IPS DF 4.7 (cell line): ENCODE data around the gene CST9L.

Experiments
- DNase-seq: peaks from one replicate; pipeline ENCODE4 v3.0.0-alpha.2; 2013; ENCODE audit warnings: low spot score; ENCODE audit errors: extremely low read depth

Gene CST9L

DNA sequence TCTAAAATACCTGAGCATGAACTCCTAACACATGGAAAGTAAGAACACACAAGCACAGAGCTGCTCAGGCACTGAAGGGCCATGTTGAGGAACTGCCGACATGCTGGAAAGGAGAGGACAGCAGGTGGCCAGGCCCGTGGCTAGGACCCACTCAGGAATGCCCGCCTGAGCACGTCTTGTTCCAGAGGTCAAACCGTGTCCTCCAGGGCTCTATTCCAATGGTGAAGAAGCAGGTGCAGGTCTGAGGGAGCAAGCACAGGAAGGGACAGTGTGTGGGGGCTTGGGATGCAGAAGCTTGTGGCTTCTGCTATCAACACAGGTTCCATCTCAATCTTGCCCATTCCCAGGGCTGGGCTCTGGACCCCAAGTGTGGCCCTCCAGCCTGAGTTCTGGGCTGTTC, 20.7 kb downstream of the CST9L start:
- DNase-seq = no peak

DNA sequence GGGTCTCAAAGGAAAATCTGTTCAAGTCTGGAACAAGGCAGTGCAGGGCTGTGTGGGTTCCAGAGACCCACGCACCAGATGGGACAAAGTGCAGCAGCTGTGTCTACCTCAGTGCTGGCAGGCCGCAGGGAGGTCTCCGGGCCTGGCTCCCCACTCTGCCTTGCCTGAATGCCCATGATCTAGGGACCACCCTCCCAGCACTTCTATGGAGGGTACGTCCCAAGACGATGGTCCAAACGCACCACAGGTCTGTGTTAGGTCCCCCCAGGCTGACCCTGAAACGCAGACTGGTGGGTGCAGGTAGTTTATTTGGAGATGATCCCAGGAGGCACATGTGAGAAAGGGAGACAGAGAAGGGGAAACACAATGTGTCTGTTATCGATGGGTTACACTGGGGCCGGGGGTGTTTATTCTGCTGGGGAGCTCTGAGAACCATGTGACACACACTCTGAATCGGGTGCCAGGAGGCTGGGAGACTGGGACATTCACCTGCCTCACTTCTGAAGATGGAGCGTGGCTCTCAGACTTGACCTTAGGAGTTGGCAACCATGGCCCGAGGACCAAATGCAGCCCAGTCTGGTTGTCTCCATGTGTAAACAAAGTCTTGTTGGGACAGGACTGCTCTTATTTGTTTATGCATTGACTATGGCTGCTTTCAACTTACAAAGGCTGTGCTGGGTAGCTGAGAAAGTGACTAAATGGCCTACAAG, 21.7 kb downstream of the CST9L start:
- DNase-seq = no peak

DNA sequence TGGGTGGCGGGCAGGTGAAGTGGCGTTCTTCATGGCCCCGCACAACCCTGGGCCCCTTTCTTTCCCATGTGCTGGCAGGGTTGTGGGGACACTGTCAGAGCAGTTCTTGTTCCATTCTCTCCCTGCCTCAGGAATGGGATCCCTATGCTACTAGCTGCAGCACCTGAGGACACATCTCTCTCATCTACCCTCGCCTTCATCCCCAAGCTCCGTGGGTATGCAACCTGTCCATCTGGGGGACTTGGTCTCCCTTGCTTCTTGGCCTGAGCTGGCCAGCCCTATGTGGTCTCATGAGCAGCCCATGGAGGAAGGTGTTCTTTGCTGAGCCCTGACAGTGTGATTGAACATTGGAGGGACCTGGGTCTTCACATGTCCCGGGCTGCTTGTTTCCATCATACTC, 24.2 kb downstream of the CST9L start:
- no peak for DNase-seq

DNA sequence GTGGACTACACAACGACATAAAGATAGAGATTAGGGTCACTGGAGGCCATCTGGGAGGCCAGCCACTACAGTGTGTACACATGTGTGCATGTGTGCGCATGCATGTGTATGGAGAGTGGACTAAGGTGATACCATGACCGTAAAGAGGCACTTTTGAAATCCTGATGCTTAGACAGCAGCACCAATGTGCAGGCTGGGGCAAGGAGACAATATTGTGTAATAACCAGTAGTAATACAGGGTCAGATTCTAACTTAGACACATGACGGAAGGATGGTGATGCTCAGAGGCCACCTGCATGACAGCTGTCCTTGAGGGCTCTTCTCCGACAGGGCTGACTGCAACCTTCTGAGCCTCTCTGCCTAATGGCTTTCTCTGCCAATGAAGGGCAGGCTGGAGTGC, 25.5 kb downstream of the CST9L start:
- DNase-seq = no peak

DNA sequence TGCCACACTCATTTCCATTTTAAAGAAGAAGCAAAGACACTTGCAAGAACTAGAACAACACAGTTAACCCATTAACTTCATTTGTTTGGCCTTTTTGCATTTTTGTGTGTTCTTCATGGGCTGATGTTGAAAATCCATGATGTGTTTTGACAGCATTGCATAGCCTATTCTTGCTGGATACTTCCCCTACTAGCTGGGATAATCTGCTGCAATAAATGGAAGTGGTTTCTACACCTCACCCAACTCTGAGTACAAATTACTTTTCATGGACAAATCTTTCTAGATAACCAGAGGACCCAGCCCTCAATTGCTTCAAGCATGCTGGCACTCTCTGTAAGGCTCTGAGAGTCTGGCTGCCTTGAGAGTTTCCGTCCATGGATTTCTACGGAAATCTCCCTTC, 26.5 kb downstream of the CST9L start:
- DNase-seq = no peak

DNA sequence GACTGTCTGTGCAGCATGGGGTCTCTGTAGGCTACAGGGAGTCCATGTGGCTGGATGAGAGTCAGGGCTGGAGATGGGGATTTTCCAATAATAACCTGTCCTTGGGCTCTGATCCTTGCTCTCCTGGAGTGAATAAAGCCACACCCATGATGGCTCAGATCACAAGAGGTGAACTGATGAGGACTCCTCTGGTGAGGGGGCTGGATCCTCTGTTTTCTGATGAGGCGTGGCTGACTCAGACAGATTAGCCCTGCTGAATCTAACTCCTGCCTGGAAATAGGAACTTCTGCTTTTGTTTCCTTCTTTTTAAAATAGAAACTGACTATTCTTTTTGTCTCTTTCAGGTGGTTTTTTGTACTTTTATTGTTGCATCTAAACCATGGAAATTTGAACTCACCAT, 27.0 kb downstream of the CST9L start:
- no peak for DNase-seq

DNA sequence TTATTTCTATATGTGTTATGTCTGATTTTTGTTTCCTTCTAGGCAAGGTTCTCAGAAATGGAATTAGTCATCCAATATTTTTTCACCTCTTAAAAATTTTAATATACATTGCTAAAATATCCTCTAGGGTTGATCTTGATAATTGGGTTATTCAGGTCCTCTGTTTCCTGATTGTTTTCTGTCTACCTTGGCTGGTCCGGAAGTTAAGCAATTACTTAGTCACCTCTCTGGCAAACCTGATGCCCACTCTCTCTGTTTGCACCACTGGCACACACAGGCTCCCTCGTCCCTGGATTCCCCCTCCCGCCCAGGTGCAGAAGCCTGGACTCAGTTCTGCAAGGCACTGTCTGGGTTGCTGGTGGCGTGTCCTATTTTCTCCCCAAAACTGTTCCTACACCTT, 27.7 kb downstream of the CST9L start:
- no peak for DNase-seq

DNA sequence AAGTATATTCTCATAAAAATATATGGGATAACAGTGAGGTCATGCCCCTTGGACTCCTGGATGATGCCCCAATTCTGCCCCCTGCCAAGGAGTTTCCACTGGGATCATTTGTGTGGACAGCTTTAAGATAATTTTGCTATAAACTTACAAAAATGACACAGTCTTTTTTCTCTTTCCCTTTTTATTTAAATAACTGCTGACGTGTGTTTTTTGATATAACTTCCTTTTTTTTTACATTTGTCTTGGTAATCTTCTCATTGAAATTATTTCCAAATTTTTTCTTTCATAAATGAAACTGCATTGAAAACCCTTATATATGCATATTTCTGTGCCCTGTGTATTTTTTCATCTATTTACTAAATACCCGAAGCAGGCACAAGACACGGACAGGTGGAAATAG, 31.3 kb downstream of the CST9L start:
- DNase-seq = no peak

DNA sequence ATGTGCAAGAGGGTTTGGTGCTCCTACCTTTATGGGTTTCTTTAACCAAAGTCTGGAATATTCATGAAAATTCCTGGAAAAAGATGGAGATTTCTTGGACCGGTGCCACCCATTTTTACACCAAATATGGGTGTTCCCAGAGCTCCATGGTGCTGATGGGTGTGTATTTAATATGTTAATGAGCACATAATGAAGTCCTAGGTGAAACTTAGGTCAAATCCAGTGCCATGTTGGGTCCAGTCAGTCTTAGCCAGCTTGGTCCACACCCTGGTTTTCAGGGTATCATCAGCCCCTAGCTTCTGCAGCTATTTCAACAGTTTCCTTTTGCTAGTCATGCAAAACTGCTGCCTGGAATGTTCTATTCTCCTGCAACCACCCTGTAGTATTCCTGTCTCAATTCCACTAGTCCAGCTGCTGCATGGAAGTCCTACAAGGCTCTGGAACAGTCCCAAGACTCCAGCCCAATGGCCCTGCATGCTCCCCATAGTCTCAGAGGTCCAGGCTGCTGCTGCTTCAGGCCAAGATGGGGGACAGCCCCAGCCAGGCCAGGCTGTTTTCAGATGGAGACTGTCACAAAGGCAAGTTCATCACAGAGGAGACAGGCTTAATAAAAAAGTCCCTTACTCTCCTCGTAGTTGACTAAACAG, 31.8 kb downstream of the CST9L start:
- no peak for DNase-seq

DNA sequence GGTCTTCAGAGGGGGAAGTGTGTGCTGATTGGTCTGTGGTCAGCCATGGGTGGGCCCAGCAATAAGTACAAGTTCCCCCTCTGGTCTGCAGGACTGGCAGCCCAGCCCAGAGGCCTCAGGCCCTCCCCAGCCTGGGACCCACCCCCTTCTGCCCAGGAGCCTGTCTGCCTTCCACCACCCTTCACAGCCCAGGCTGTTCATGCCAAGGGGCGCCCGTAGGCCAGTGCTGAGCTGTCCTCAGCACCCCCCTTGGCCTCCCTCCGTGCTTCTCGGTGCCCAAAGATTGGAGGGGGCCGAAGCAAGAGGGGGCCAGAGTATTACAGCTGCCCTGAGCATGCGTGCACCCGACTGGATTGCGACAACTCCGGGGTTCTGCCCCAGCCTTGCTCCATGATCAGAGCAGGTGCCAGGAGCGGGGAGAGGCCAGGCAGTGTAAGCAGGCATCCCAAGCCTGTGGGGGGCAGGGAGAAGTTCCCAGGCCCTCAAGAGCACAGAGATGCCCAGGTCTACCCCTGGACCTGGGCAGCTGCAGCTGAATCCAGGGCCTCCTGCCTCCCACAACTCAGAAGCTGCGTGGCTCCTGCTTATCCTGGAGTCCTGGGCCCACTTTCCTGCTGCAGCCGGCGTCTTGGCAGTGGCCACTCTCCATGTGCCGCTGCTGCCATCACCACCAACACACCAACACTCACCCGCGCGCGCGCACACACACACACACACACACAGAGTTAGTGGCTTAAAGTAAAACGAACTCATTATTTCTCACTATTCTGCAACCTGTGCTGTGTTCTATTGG, 33.3 kb downstream of the CST9L start:
- DNase-seq = no peak

DNA sequence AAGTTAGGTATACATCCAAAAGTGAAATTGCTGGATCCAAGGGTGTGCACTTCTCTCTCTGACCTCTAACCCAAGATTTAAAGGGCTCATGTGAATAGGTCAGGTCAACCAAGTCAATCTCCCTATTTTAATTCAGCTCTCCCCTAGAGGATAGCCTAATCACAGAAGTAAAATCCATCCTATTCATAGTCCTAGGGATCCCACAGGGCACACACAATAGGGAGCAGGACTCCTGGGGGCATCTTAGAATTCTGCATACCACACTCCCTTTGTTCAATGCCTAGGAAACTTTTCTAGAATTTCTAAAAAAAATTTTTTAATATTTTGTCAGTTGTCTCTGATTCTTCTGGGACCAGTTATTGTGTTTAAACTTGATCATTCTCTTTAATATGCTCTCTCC, 35.1 kb downstream of the CST9L start:
- DNase-seq = peak; percentile 51

DNA sequence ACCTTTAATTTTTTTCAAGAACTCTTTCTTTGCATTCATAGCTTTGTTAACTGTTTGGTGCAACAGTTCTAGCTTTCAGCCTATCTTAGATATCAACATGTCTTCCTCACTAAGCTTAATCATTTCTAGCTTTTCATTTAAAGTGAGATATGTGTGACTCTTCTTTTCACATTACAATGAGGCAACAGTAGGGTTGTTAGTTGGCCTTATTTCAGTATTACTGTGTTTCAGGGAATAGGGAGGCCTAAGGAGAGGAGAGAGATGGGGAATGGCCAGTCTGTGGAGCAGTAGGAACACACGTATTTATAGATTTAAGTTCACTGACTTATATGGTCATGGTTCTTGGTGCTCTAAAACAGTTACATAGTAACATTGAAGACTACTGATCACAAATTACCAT, 35.8 kb downstream of the CST9L start:
- no peak for DNase-seq

DNA sequence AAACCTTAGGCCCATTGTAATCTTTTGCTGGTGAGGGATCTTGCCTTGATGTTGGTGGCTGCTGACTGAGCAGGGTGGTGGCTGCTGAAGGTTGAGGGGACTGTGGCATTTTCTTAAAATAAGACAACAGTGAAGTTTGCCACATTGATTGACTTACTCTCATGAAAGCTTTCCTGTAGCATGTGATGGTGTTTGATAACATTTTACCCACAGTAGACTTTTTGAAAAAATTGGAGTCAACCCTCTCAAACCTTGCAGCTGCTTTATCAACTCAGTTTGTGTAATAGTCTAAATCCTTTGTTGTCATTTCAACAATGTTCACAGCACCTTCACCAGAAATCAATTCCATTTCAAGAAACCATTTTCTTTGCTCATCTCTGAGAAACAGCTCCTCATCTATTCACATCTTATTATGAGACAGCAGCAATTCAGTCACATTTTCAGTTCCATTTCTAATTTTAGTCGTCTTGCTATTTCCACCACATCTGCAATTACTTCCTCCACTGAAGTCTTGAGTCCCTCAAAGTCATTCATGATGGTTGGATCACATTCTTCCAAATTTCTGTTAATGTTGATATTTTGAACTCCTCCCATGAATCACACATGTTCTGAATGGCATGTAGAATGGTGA, 37.2 kb downstream of the CST9L start:
- DNase-seq = no peak

DNA sequence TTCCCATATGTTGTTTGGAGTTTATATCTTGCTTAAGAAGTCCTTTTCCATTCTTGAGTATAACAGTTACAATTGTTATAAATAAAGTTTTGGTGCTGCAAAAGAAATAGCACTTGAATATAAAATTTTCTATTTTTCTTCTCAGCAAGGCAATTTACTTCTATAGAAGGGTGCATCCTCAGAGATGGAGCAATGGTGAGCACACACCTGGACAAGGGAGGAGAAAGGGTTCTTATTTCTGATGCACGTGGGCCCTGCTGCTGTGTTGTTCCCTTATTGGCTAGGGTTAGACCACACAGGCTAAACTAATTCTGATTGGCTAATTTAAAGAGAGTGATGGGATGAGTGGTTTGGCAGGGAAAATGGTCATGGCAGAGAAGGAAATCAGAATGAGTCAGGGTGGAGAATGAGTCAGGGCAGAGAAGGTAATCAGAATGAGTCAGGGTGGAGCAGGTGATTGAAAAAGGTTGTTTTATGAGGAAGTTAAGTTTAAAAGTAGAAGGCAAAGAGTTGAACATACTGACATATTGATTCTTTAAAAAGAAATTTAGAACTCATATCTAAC, 39.3 kb downstream of the CST9L start:
- no peak for DNase-seq

DNA sequence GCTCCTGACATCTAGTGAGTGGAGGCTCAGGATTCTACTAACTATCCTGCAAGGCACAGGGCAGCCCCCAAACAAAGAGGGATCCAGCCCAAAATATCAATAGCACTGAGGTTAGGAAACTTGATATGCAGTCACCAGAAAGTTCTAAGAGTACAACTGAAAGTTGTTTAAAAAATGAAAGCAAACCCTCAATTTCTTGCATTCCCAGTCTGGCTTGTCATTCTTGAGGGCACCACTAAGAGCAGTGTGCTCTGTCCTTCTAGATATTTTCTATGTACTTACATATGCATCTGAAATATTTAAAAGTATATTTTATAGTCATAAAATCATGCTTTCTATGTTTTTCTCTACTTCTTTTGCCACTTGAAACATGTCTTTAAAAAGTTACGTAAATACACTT, 41.4 kb downstream of the CST9L start:
- DNase-seq = no peak

DNA sequence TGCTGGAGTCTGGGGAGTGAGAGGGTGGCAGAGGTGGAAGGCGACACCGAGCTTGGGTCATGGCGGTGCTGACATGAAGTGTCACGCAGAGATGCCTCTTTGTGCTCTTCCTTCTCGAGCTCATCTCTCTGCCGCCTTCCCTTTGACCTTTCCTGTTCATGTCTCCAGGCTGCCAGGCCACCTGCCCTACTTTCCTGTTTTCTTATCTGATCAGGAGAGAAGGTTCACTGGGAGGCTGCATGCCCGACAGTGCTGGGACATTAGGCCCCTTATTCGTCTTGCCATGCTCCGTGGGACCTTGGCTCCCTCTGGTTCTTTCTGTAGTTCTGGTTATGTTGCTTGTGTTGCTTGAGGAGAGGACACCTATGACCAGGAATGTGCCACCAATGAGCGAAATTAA, 44.1 kb downstream of the CST9L start:
- DNase-seq = no peak

DNA sequence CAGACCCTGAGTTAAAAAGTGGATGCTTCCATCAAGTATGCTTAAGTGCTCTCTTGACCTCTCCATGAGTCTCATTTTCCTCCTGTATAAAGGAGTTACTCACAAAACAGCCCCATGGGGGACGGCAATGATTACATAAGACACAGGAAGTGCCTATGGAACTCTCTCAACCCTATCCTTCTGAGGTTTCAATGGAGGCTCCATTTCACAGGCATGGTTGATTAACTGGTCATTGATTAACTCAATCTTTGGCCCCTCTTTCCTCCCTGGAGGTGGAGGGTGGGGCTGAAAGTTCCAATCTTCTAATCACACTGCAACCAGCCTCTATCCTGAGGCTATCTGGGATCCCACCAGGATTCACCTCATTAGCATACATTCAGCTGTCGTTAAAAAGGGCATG, 48.1 kb downstream of the CST9L start:
- no peak for DNase-seq

DNA sequence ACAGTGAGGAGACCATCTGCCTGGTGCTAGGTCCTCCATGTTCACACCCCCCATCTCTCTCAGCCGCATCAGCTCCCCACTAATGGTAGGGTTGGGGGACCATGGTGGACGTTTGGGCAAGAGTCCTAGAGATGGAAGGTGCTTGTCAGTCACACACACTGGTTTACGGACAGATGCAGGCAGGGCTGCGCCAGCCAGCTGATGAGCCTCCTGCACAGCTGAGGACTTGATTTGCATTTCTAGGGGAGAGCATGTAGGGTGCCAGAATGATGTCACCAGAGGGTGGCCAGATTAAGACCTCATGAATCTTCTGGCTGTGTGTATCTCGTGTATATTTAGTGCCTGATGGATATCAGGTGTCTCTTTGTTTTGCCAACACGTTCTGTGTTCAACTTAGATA, 48.7 kb downstream of the CST9L start:
- no peak for DNase-seq

DNA sequence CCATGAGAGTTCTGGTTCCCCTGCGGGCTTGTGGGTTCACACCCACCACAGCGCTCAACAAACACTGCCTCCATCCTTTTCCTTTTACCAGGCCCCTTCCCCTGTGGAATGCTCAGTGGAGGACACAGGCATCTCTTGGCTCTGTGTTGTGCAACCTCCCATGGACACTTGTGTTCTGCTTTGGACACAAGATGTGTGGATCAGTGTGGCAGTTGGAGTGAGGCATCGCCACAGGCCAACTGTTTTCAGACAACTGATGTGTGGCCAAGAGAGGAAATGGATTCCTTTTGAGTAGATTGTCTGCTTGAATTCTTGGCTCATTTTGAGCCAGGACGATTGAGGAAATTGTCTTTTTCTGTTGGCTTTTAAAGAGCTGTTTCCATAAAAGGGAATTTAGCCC, 50.6 kb downstream of the CST9L start:
- no peak for DNase-seq

DNA sequence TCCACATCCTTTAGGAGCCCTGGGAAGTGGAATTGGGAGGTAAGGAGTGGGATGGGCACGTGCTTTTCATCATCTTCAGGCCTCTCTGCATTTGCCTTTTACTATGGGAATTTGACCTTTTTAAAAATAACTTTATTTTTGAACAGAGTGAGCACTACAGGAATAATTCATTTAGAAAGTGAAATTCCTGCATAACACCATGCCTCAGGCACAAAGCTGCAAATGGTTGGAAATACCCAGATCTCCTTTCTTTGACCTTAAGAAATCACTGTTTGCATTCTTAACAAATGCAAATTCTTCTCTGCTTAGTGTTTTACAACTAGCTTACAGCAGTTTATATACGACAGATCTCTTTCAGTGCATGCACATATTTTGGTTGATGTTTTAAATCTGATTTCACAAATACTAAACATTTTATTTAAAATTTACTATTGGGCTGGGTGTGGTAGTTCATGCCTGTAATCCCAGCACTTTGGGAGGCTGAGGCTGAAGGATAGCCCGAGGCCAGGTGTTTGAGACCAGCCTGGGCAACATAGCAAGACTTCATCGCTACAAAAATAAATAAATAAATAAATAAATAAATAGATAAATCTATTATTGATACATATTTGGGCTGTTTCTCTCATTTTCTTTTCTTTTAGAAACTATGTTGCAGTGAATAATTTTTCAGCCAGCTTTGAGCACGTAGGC, 52.9 kb downstream of the CST9L start:
- DNase-seq = no peak

DNA sequence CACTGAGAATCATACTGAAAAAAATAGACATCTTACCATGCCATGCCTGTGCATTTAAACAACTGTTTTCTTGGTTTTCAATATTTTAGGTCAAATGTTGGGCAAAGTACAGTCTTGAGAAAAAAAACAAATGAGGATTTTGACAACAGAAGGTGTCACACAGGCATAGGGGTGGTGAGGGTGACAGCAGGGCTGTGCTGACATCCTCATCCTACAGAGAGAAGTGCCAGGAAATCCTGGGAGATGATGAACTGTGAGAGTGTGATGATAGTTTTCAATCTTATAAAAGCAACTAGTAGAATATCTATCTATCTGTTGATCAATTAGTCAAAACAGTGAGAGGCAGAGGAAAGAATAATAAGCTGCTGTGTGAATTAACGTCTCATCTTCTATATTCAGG, 53.4 kb downstream of the CST9L start:
- DNase-seq = no peak
